SJSA1 (cell line): ENCODE data around the gene PNMT. TPM values are rescaled to one million over a fixed set of nuclear protein-coding genes. Genes with fewer than 3 reads are reported as not detected.
"Not testable (repeated sequence)": the region's sequence is repeated elsewhere in the genome, so short reads cannot be mapped to it uniquely, and the experiment has no call there.

Experiments
- DNase-seq, 2 experiments: peaks; one replicate each; pipeline ENCODE4 v3.0.0-alpha.2; 2015 to 2020; ENCODE audit warnings: low spot score in 2 of 2, low read depth in 1 of 2
- H3K27ac ChIP-seq: fragments of 250-450 bp; sonication (Bioruptor Pico); 2 replicates; pipeline ENCODE4 v1.5.1; 2020; ENCODE audit warnings: mild to moderate bottlenecking, moderate library complexity
- H3K27me3 ChIP-seq: fragments of 250-450 bp; sonication (Bioruptor Pico); replicated peaks from 2 replicates; pipeline ENCODE4 v1.5.1; 2020; ENCODE audit warnings: mild to moderate bottlenecking, moderate library complexity
- H3K36me3 ChIP-seq: fragments of 250-450 bp; sonication (Bioruptor Pico); 2 replicates; pipeline ENCODE4 v1.5.1; 2020; ENCODE audit warnings: mild to moderate bottlenecking
- H3K4me1 ChIP-seq: fragments of 250-450 bp; sonication (Bioruptor Pico); replicated peaks from 2 replicates; pipeline ENCODE4 v1.6.1; 2021; ENCODE audit warnings: mild to moderate bottlenecking
- H3K4me3 ChIP-seq: fragments of 250-450 bp; sonication (Bioruptor Pico); 2 replicates; pipeline ENCODE4 v1.5.1; 2020; ENCODE audit warnings: mild to moderate bottlenecking
- H3K9me3 ChIP-seq: fragments of 250-450 bp; sonication (Bioruptor Pico); replicated peaks from 2 replicates; pipeline ENCODE4 v1.5.1; 2020; ENCODE audit warnings: mild to moderate bottlenecking
- total RNA-seq: library from RNA; depleted of rRNA; stranded (reverse); fragments of >200 nt; shearing (Covaris generic); gene quantifications from 2 replicates; pipeline ENCODE4 v1.2.3, GENCODE V29; 2014

PNMT gene
- total RNA-seq, 1 experiment from 2014 or later = not detected

- no peaks in the 10 kb centered on the region for H3K36me3 ChIP-seq
- DNase-seq = peak; percentile 92 to 95
- H3K27me3 ChIP-seq = no peaks in the 10 kb centered on the region
- no peaks in the 10 kb centered on the region for H3K9me3 ChIP-seq
- peaks cover 9% of the 10 kb centered on the region; the same call in 1 of the 2 replicates for H3K4me1 ChIP-seq
- peak within 1 kb of the TSS; percentile 79 for H3K27ac ChIP-seq
- peak within 1 kb of the TSS; percentile 46 for H3K4me3 ChIP-seq
Observed at GRCh38 chr17:39687546-39688474, 19.6 kb downstream of the PNMT start, which contains the start of gene PGAP3. Gene PGAP3, minus strand, starts transcription at chr17:39688057. Its CDS starts 43 bp downstream, at chr17:39688014.

GRCh38 chr17:39688475-39688835 lies 20.2 kb downstream of the PNMT start:
- H3K4me3 ChIP-seq = peak overlapping the region; percentile 46
- H3K36me3 ChIP-seq = no peaks in the 10 kb centered on the region
- peaks cover 9% of the 10 kb centered on the region; the same call in 1 of the 2 replicates for H3K4me1 ChIP-seq
- no peak overlapping the region for H3K27ac ChIP-seq
- no peaks in the 10 kb centered on the region for H3K9me3 ChIP-seq
- no peaks in the 10 kb centered on the region for H3K27me3 ChIP-seq
- no peak for DNase-seq

DNA sequence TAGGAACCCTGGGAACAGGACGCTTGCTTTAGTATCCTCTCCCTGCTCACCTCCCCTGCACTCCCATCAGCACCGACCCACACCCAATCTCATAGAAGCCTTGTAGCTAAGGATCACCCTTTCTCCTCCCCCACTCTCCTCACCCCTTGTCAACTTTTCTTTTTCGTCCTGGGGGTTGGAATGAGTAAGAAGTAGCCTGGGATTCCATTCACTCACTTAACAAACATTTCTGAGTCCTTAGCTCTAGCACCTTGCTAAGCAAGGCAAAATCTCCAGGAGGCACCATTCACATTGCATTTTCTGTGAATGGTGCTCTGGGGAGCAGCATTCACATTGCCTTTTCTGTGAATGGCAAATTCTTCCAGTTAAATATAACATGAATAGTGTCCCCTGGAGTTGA lies 20.7 kb downstream of the PNMT start:
- Histone ChIP-seq H3K9me3 (no peaks in the 10 kb centered on the region), H3K27me3 (no peaks in the 10 kb centered on the region), H3K36me3 (no peaks in the 10 kb centered on the region), H3K27ac (no peak overlapping the region), H3K4me3 (peak overlapping the region; percentile 46), H3K4me1 (peaks cover 9% of the 10 kb centered on the region; the same call in 1 of the 2 replicates)
- no peak for DNase-seq

GRCh38 chr17:39694593-39694992 lies 26.3 kb downstream of the PNMT start:
- peaks cover 7% of the 10 kb centered on the region; the same call in 1 of the 2 replicates for H3K4me1 ChIP-seq
- H3K27ac ChIP-seq = no peak overlapping the region
- no peaks in the 10 kb centered on the region for H3K9me3 ChIP-seq
- no peak for DNase-seq
- no peak overlapping the region for H3K4me3 ChIP-seq
- H3K27me3 ChIP-seq = no peaks in the 10 kb centered on the region
- no peaks in the 10 kb centered on the region for H3K36me3 ChIP-seq

DNA sequence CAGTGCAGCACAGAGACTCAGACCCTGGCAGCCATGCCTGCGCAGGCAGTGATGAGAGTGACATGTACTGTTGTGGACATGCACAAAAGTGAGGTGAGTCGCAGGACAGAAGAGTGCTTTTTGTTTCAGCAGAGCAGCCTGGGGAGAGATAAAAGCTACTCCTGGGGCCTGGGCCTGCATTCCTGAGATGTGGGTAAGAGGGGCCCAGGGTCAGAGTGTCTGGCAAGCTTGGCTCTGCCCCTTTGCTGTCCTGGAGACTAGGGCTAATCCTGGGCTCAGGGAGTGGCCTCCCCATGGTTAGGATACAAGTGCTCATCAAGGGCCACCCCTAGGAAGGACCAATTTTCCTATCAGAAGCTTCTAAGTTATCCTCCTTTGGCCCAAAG lies 26.8 kb downstream of the PNMT start:
- Histone ChIP-seq H3K36me3 (peaks cover under 1% of the 10 kb centered on the region; the same call in 1 of the 2 replicates), H3K27ac (no peak overlapping the region), H3K9me3 (no peaks in the 10 kb centered on the region), H3K27me3 (no peaks in the 10 kb centered on the region), H3K4me3 (no peak overlapping the region), H3K4me1 (peaks cover 8% of the 10 kb centered on the region; the same call in 1 of the 2 replicates)
- no peak for DNase-seq

DNA sequence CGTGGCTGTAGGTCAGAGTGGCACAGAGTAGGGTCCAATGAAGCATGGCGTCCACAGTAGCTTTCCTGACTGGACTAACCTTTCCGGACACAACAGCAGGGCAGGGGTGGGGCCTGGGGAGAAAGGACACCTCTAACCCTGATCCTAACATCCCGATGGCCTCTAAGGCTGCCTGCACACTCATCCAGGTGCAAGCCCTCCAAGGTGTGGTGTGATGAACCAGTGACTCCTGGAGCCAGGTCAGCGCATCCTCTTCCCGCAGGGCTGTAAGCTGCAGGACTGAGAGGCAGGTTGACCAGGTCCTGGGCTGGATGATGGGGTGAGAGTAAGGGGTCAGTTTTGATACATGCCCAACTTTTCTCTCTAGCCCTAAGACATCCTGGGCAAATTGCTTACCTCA lies 28.5 kb downstream of the PNMT start:
- peaks cover 16% of the 10 kb centered on the region for H3K4me1 ChIP-seq
- no peaks in the 10 kb centered on the region for H3K9me3 ChIP-seq

GRCh38 chr17:39697961-39698360 lies 29.7 kb downstream of the PNMT start:
- DNase-seq = no peak

More for the DNA sequence above, 28.5 kb downstream of the PNMT start:
- no peaks in the 10 kb centered on the region for H3K27me3 ChIP-seq
- no peak overlapping the region for H3K27ac ChIP-seq
- no peak overlapping the region for H3K4me3 ChIP-seq
- peaks cover 4% of the 10 kb centered on the region; the same call in 1 of the 2 replicates for H3K36me3 ChIP-seq
- no peak for DNase-seq

GRCh38 chr17:39699157-39699817 lies 31.0 kb downstream of the PNMT start:
- peak overlapping the region; percentile 39; the same call in 1 of the 2 replicates for H3K27ac ChIP-seq
- not testable (repeated sequence) for H3K9me3 ChIP-seq

More at GRCh38 chr17:39697961-39698360, 29.7 kb downstream of the PNMT start:
- H3K36me3 ChIP-seq = peaks cover 4% of the 10 kb centered on the region; the same call in 1 of the 2 replicates
- no peaks in the 10 kb centered on the region for H3K27me3 ChIP-seq
- H3K27ac ChIP-seq = no peak overlapping the region
- H3K4me3 ChIP-seq = no peak overlapping the region
- H3K9me3 ChIP-seq = no peaks in the 10 kb centered on the region
- H3K4me1 ChIP-seq = peaks cover 18% of the 10 kb centered on the region

DNA sequence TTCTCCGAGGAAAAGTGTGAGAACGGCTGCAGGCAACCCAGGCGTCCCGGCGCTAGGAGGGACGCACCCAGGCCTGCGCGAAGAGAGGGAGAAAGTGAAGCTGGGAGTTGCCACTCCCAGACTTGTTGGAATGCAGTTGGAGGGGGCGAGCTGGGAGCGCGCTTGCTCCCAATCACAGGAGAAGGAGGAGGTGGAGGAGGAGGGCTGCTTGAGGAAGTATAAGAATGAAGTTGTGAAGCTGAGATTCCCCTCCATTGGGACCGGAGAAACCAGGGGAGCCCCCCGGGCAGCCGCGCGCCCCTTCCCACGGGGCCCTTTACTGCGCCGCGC lies 31.5 kb downstream of the PNMT start, which contains the start of gene ERBB2:
TSS of gene ERBB2 (plus strand) at position 247 of the 330 bp plus-strand sequence. CDS start 175 bp downstream, outside the sequence.
- H3K9me3 ChIP-seq = no peaks in the 10 kb centered on the region
- H3K36me3 ChIP-seq = peaks cover 4% of the 10 kb centered on the region; the same call in 1 of the 2 replicates
- peak within 1 kb of the TSS; percentile 77 for H3K4me3 ChIP-seq
- peak; percentile 64 to 74 for DNase-seq
- H3K27me3 ChIP-seq = no peaks in the 10 kb centered on the region
- peaks cover 18% of the 10 kb centered on the region for H3K4me1 ChIP-seq
- H3K27ac ChIP-seq = peak within 1 kb of the TSS; percentile 39

More at GRCh38 chr17:39699157-39699817, 31.0 kb downstream of the PNMT start:
- not testable (repeated sequence) for DNase-seq, H3K27me3 ChIP-seq, H3K36me3 ChIP-seq
- peak overlapping the region; percentile 77 for H3K4me3 ChIP-seq
- peaks cover 18% of the 10 kb centered on the region for H3K4me1 ChIP-seq

- Histone ChIP-seq H3K27ac (peak overlapping the region; percentile 39), H3K9me3 (no peaks in the 10 kb centered on the region), H3K4me3 (peak overlapping the region; percentile 77), H3K36me3 (peaks cover 4% of the 10 kb centered on the region; the same call in 1 of the 2 replicates), H3K4me1 (peaks cover 18% of the 10 kb centered on the region), H3K27me3 (no peaks in the 10 kb centered on the region)
- DNase-seq = peak in 1 of 2 experiments; percentile 51
Observed at GRCh38 chr17:39700148-39700987, 32.1 kb downstream of the PNMT start.

DNA sequence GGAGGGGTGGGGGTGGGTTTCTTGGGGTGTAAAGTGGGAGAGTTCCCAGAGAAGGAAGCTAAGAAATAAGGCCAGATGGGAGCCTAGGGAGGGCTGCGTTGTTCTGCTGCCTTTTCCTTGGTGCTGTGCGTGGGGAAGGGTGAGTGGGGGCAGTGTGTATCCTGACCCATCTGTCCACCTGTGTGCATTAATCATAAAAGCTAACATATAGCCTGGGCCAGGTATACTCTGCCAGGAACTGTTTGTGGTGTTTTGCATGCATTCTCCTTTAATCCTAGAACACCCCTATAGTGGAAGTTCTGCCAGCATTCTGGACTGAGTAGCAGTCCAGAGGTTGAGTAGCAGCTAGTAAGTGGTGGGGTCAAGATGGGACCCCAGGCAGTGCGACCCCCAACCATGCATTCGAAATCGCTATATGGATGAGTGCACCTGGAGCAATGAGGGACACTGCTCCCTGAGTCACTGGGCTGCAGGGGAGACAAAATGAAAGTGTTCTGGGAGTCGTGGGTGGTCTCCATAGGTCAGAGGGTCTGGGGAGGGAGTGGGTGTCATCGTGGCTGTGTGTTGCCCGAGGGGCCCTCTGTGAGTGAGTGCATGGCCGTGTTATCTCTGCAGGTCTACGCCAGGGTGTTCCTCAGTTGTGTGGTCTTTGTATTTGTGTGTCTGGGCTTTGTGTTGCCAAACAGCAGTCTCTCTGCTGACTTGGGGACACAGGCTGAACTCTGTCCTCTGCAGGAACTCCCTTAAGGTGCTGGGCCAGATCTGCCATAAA lies 32.9 kb downstream of the PNMT start:
- H3K36me3 ChIP-seq = peaks cover 4% of the 10 kb centered on the region; the same call in 1 of the 2 replicates
- peaks cover 18% of the 10 kb centered on the region for H3K4me1 ChIP-seq
- no peaks in the 10 kb centered on the region for H3K27me3 ChIP-seq
- H3K9me3 ChIP-seq = no peaks in the 10 kb centered on the region
- DNase-seq = no peak
- H3K27ac ChIP-seq = no peak overlapping the region
- H3K4me3 ChIP-seq = peak overlapping the region; percentile 77

DNA sequence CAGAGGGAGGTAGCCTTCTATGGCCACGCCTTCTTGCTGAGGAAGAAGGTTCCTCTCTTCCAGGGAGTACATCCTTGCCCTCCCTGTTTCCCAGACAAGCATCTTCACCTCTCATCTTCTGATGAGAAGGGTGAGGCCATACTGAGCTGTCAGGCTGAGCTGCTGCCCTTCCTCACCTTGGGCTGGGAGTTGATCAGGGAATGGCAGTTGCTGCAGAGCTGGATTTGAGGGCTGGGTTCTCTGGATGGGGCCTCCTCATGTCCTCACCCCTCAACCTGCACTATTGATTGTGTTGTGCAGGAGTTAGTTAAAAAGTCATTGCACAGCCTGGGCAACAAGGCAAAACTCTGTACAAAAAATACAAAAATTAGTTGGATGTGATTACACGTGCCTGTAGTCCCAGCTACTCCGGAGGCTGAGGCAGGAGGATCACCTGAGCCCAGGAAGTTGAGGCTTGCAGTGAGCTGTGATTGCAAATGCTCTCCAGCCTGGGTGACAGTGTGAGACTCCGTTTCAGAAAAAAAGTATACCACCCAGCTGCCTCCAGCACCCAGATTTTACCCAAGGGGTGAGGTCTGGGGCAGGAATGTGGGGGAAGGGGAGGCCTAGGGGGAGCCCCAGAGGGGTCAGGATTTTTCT lies 33.6 kb downstream of the PNMT start:
- peaks cover 5% of the 10 kb centered on the region; the same call in 1 of the 2 replicates for H3K36me3 ChIP-seq
- peaks cover 18% of the 10 kb centered on the region for H3K4me1 ChIP-seq
- DNase-seq = no peak
- no peaks in the 10 kb centered on the region for H3K9me3 ChIP-seq
- no peaks in the 10 kb centered on the region for H3K27me3 ChIP-seq
- H3K27ac ChIP-seq = no peak overlapping the region
- H3K4me3 ChIP-seq = peak overlapping the region; percentile 77; the same call in 1 of the 2 replicates
